Hepatocyte (in vitro differentiated cells): ENCODE results near the gene PITPNC1. TPM values are rescaled to one million over a fixed set of nuclear protein-coding genes. Genes with fewer than 3 reads are reported as not detected.

Experiments used
- DNase-seq: peaks from one replicate; pipeline ENCODE4 v3.0.0-alpha.2; 2016; ENCODE audit warnings: low spot score
- H2AFZ ChIP-seq: fragments of 200-600 bp; sonication (generic); 2 replicates; pipeline ENCODE4 v1.6.0; 2016; ENCODE audit warnings: antibody characterized with exemption, mild to moderate bottlenecking
- H3K27ac ChIP-seq: fragments of 200-600 bp; sonication (generic); 2 replicates; pipeline ENCODE4 v1.5.1; 2016; ENCODE audit warnings: mild to moderate bottlenecking
- H3K27me3 ChIP-seq: fragments of 200-600 bp; sonication (generic); 2 replicates; pipeline ENCODE4 v1.6.1; 2016
- H3K36me3 ChIP-seq: fragments of 200-600 bp; sonication (generic); replicated peaks from 2 replicates; pipeline ENCODE4 v1.5.1; 2016; ENCODE audit warnings: low read depth; ENCODE audit not compliant: insufficient read depth
- H3K4me1 ChIP-seq: fragments of 200-600 bp; sonication (generic); 2 replicates; pipeline ENCODE4 v1.5.1; 2016; ENCODE audit warnings: mild to moderate bottlenecking, moderate library complexity; ENCODE audit not compliant: insufficient read depth
- H3K4me2 ChIP-seq: fragments of 200-600 bp; sonication (generic); 2 replicates; pipeline ENCODE4 v1.6.0; 2016
- H3K4me3 ChIP-seq: fragments of 200-600 bp; sonication (generic); 2 replicates; pipeline ENCODE4 v1.5.1; 2016; ENCODE audit warnings: mild to moderate bottlenecking
- H3K79me2 ChIP-seq: fragments of 200-600 bp; sonication (generic); 2 replicates; pipeline ENCODE4 v1.6.0; 2017; ENCODE audit warnings: mild to moderate bottlenecking
- H3K9me2 ChIP-seq: fragments of 200-600 bp; sonication (generic); replicated peaks from 2 replicates; pipeline ENCODE4 v1.6.0; 2017; ENCODE audit warnings: mild to moderate bottlenecking; ENCODE audit not compliant: insufficient read depth
- H3K9me3 ChIP-seq: fragments of 200-600 bp; sonication (generic); 2 replicates; pipeline ENCODE4 v1.5.1; 2016; ENCODE audit warnings: low read depth, mild to moderate bottlenecking
- H4K20me1 ChIP-seq: fragments of 200-600 bp; sonication (generic); 2 replicates; pipeline ENCODE4 v1.6.0; 2016; ENCODE audit warnings: mild to moderate bottlenecking; ENCODE audit not compliant: insufficient read depth, poor library complexity, severe bottlenecking
- CTCF ChIP-seq: fragments of 200-600 bp; sonication (generic); IDR thresholded peaks from 2 replicates; pipeline ENCODE4 v1.5.1; 2016; ENCODE audit warnings: antibody characterized with exemption, mild to moderate bottlenecking; ENCODE audit not compliant: poor library complexity
- EZH2 ChIP-seq: fragments of 200-600 bp; sonication (generic); IDR thresholded peaks from 2 replicates; pipeline ENCODE4 v1.6.1; 2016; ENCODE audit warnings: antibody characterized with exemption, mild to moderate bottlenecking, borderline replicate concordance
- EZH2phosphoT487 ChIP-seq: fragments of 200-600 bp; sonication (generic); IDR thresholded peaks from one replicate; pipeline ENCODE4 v1.6.1; 2018; ENCODE audit warnings: antibody characterized with exemption, mild to moderate bottlenecking, low read depth, moderate library complexity; ENCODE audit not compliant: unreplicated experiment, severe bottlenecking
- WGBS: methylation state at CpG from one replicate; pipeline ENCODE4 v1.1.6; 2016; ENCODE audit warnings: low lambda C conversion rate; ENCODE audit errors: missing lambda C conversion rate; 5-methylcytosine and 5-hydroxymethylcytosine counted together
- polyA plus RNA-seq: library from polyadenylated mRNA; unstranded; fragments of >200 nt; fragmentation: Nextera tagmentation; extraction: Ambion mirVana; gene quantifications from 2 replicates; pipeline ENCODE4 v1.2.1, GENCODE V29; 2016
- total RNA-seq: library from RNA; depleted of rRNA; stranded (reverse); fragments of >200 nt; gene quantifications from 2 replicates; pipeline ENCODE4 v1.2.3, GENCODE V29; 2014

PITPNC1 gene
- total and polyA plus RNA-seq, 2 experiments from 2014 or later = 4.6 to 8.1 TPM

GRCh38 chr17:67620636-67621035 is 243.6 kb downstream of the PITPNC1 start:
- H4K20me1 ChIP-seq = no peaks in the 10 kb centered on the region
- no peak for TF ChIP-seq CTCF
- no peaks in the 10 kb centered on the region for H3K36me3 ChIP-seq
- WGBS = 84% methylated on average over 8 of the region's 8 CpGs
- H2AFZ ChIP-seq = no peak overlapping the region
- no peaks in the 10 kb centered on the region for H3K27me3 ChIP-seq
- no peaks in the 10 kb centered on the region for H3K9me2 ChIP-seq
- no peak for DNase-seq
- no peak overlapping the region for H3K4me3 ChIP-seq
- H3K79me2 ChIP-seq = no peaks in the 10 kb centered on the region
- H3K4me2 ChIP-seq = no peak overlapping the region
- H3K27ac ChIP-seq = no peak overlapping the region
- no peaks in the 10 kb centered on the region for H3K9me3 ChIP-seq
- no peaks in the 10 kb centered on the region for H3K4me1 ChIP-seq

GRCh38 chr17:67623767-67624166 is 246.7 kb downstream of the PITPNC1 start:
- no peak for TF ChIP-seq EZH2
- no peak for TF ChIP-seq EZH2phosphoT487
- TF ChIP-seq CTCF = no peak
- Histone ChIP-seq H3K36me3 (no peaks in the 10 kb centered on the region), H3K27me3 (no peaks in the 10 kb centered on the region), H3K9me3 (no peaks in the 10 kb centered on the region), H3K79me2 (no peaks in the 10 kb centered on the region), H3K9me2 (no peaks in the 10 kb centered on the region), H3K4me1 (no peaks in the 10 kb centered on the region), H2AFZ (no peak overlapping the region), H3K4me2 (no peak overlapping the region), H4K20me1 (no peaks in the 10 kb centered on the region), H3K27ac (no peak overlapping the region), H3K4me3 (no peak overlapping the region)
- 31% methylated on average over 2 of the region's 2 CpGs for WGBS
- no peak for DNase-seq

GRCh38 chr17:67624886-67625656 is 248.0 kb downstream of the PITPNC1 start:
- Histone ChIP-seq H3K4me3 (no peak overlapping the region), H2AFZ (no peak overlapping the region), H3K9me2 (no peaks in the 10 kb centered on the region), H3K27ac (no peak overlapping the region), H3K9me3 (no peaks in the 10 kb centered on the region), H3K27me3 (no peaks in the 10 kb centered on the region), H3K4me1 (no peaks in the 10 kb centered on the region), H3K79me2 (no peaks in the 10 kb centered on the region), H3K36me3 (no peaks in the 10 kb centered on the region), H4K20me1 (no peaks in the 10 kb centered on the region), H3K4me2 (no peak overlapping the region)
- WGBS = 83% methylated on average over 11 of the region's 11 CpGs
- DNase-seq = no peak
- TF ChIP-seq CTCF (no peak), EZH2phosphoT487 (no peak), EZH2 (no peak)
